Ishikawa (cell line): ENCODE results near the gene DOCK6.

Experiments
- CEBPB ChIP-seq: IDR thresholded peaks from 2 replicates; pipeline ENCODE4 v1.6.1; 2012
- CREB1 ChIP-seq: IDR thresholded peaks from 2 replicates; pipeline ENCODE4 v1.6.1; 2012; ENCODE audit warnings: low read depth
- EGR1 ChIP-seq: IDR thresholded peaks from 2 replicates; pipeline ENCODE4 v1.6.1; 2012
- EP300 ChIP-seq: IDR thresholded peaks from 2 replicates; pipeline ENCODE4 v1.6.1; 2012; ENCODE audit warnings: borderline replicate concordance
- FOXM1 ChIP-seq: IDR thresholded peaks from 2 replicates; pipeline ENCODE4 v1.6.1; 2012; ENCODE audit warnings: low read depth, borderline replicate concordance
- MAX ChIP-seq: IDR thresholded peaks from 2 replicates; pipeline ENCODE4 v1.6.1; 2012
- RAD21 ChIP-seq: IDR thresholded peaks from 2 replicates; pipeline ENCODE4 v1.6.1; 2012; ENCODE audit warnings: low read depth
- REST ChIP-seq: IDR thresholded peaks from 2 replicates; pipeline ENCODE4 v1.6.1; 2012; ENCODE audit warnings: low read depth, mild to moderate bottlenecking
- TAF1 ChIP-seq: IDR thresholded peaks from 2 replicates; pipeline ENCODE4 v1.6.1; 2012; ENCODE audit warnings: low read depth, mild to moderate bottlenecking
- TCF12 ChIP-seq: IDR thresholded peaks from 2 replicates; pipeline ENCODE4 v1.6.1; 2012; ENCODE audit warnings: low read depth
- USF1 ChIP-seq: IDR thresholded peaks from 2 replicates; pipeline ENCODE4 v1.6.1; 2012
- YY1 ChIP-seq: IDR thresholded peaks from 2 replicates; pipeline ENCODE4 v1.6.1; 2012; ENCODE audit warnings: low read depth
- ZBTB7A ChIP-seq: IDR thresholded peaks from 2 replicates; pipeline ENCODE4 v1.6.1; 2012; ENCODE audit warnings: low read depth

- TF ChIP-seq EGR1 (no peak), REST (no peak), CEBPB (no peak), TCF12 (no peak), USF1 (no peak), TAF1 (no peak), YY1 (no peak), MAX (no peak), EP300 (no peak), RAD21 (no peak), CREB1 (no peak), FOXM1 (no peak), ZBTB7A (no peak)
Observed at GRCh38 chr19:11291991-11292390, 29.7 kb upstream of the DOCK6 start.
